Measurements from ENCODE around the gene FAM32A. TPM values are rescaled to one million over a fixed set of nuclear protein-coding genes. Genes with fewer than 3 reads are reported as not detected.
A peak's percentile ranks its signal among the peaks of the same experiment; 100 is the strongest.

Gene FAM32A
- polyA plus RNA-seq, 1 of the 3 experiments (the other 2 are of a cell fraction) = 156 TPM

GRCh38 chr19:16161840-16162239 lies 23.4 kb upstream of the FAM32A start:
- no peak overlapping the region for H3K9ac ChIP-seq
- 3% methylated on average over 3 of the region's 3 CpGs for WGBS (ENCODE audit: low lambda C conversion rate)
- H2AFZ ChIP-seq (ENCODE audit: low read depth) = no peak overlapping the region
- H3K27me3 ChIP-seq (ENCODE audit: insufficient read depth) = no peaks in the 10 kb centered on the region
- H3K36me3 ChIP-seq (replicated peaks in 1 of 2; ENCODE audit: control insufficient read depth in 1 of 2, insufficient read depth in 2 of 2, low read length in 1 of 2) = no peaks in the 10 kb centered on the region
- ChIA-PET POLR2A (no interaction called here), CTCF (interaction anchor here (0.6 to 1.4 kb wide), 3 partner anchors 20 to 98 kb away, joined by 3 to 6 read pairs (median 4); no protein-coding TSS in a partner anchor)
- DNase-seq = no peak
- no peaks in the 10 kb centered on the region for H3K79me2 ChIP-seq (ENCODE audit: insufficient read depth)
- 0 out of 2 replicates have a peak overlapping the region, but pooled peaks have one; percentile 55 for H3K4me2 ChIP-seq
- peaks cover 0 to 6% of the 10 kb centered on the region in 2 experiments; a peak in 1 of 4 replicates for H3K4me1 ChIP-seq (ENCODE audit: control insufficient read depth in 1 of 2, insufficient read depth in 2 of 2, low read depth in 1 of 2, low read length in 1 of 2)
- H3K4me3 ChIP-seq (ENCODE audit: low read depth in 2 of 2, low read length in 1 of 2) = no peak overlapping the region
- no peaks in the 10 kb centered on the region for H3K9me2 ChIP-seq
- TF ChIP-seq YY1 (IDR thresholded peaks at IDR 0.05; ENCODE audit: low read depth) (0 out of 2 replicates have a peak, but pooled peaks have one; percentile 28), POLR2AphosphoS5 (IDR thresholded peaks at IDR 0.05; ENCODE audit: low read depth, low read length) (no peak), RCOR1 (IDR thresholded peaks at IDR 0.05; ENCODE audit: low read length) (no peak), JUND (IDR thresholded peaks at IDR 0.05) (peak; percentile 65), FOSL2 (IDR thresholded peaks at IDR 0.05; ENCODE audit: borderline replicate concordance, low read depth) (peak; percentile 70; the same call in 1 of the 2 replicates), TCF12 (IDR thresholded peaks at IDR 0.05) (peak; percentile 42; the same call in 1 of the 2 replicates)
- TF ChIP-seq, protein P1, sequence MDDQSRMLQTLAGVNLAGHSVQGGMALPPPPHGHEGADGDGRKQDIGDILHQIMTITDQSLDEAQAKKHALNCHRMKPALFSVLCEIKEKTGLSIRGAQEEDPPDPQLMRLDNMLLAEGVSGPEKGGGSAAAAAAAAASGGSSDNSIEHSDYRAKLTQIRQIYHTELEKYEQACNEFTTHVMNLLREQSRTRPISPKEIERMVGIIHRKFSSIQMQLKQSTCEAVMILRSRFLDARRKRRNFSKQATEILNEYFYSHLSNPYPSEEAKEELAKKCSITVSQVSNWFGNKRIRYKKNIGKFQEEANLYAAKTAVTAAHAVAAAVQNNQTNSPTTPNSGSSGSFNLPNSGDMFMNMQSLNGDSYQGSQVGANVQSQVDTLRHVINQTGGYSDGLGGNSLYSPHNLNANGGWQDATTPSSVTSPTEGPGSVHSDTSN (IDR thresholded peaks at IDR 0.05) = peak; percentile 89
- H3K9me3 ChIP-seq = no peaks in the 10 kb centered on the region
- peaks cover 13% of the 10 kb centered on the region for H3F3A ChIP-seq (replicated peaks; ENCODE audit: insufficient read depth)
- H3K27ac ChIP-seq (ENCODE audit: low read depth in 2 of 2, low read length in 1 of 2) = peak overlapping the region in 1 of 2 experiments; percentile 55; a peak in 1 of 4 replicates
- no peaks in the 10 kb centered on the region for H4K20me1 ChIP-seq (ENCODE audit: insufficient read depth)

DNA sequence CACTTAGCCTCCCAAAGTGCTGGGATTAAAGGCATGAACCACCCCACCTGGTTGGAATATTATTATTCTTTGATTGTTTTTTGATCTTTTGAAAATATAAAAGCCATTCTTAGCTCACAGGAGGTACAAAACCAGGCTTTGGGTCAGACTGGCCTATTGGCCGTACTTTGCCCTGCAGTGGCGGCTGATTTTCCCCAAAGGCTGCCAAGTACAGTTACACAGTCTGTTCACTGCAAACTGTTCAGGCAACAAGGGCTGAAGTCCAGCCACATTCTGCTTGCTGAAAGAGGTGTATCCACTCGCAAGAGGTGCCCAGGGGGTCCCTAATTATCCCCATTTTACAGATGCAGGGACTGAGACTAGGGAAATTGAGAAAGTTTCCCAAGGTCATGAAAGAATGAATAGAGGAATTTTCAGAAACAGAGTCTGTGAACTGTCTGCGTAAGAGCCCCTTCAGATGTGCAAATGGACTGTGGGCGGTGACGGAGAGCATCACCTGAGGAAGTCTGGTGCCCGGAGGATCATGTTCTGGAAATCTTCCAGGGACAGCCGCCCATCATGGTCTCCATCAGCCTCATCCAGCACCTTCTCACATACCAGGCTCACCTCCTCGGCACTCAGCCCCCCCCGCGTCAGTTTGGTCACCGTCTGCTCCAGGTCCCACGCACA lies 20.9 kb upstream of the FAM32A start:
- no peak overlapping the region for H3K4me3 ChIP-seq (ENCODE audit: low read depth in 2 of 2, low read length in 1 of 2)
- DNase-seq = no peak
- 44% methylated on average over 12 of the region's 13 CpGs for WGBS (ENCODE audit: low lambda C conversion rate)
- H3K9me3 ChIP-seq = no peaks in the 10 kb centered on the region
- no peak for TF ChIP-seq RCOR1 (IDR thresholded peaks at IDR 0.05; ENCODE audit: low read length)
- no peak for TF ChIP-seq MAX (IDR thresholded peaks at IDR 0.05; ENCODE audit: low read depth)
- no peak for TF ChIP-seq GABPA (IDR thresholded peaks at IDR 0.05; ENCODE audit: low read depth)
- TF ChIP-seq, protein P2, sequence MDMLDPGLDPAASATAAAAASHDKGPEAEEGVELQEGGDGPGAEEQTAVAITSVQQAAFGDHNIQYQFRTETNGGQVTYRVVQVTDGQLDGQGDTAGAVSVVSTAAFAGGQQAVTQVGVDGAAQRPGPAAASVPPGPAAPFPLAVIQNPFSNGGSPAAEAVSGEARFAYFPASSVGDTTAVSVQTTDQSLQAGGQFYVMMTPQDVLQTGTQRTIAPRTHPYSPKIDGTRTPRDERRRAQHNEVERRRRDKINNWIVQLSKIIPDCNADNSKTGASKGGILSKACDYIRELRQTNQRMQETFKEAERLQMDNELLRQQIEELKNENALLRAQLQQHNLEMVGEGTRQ (IDR thresholded peaks at IDR 0.05; ENCODE audit: borderline replicate concordance, low read depth, low read length) = no peak
- no peak for TF ChIP-seq FOXJ3 (CRISPR knock-in tag; IDR thresholded peaks at IDR 0.05)
- no peak for TF ChIP-seq USF1 (IDR thresholded peaks at IDR 0.05; ENCODE audit: borderline replicate concordance, low read depth)
- no peak for TF ChIP-seq TCF12 (IDR thresholded peaks at IDR 0.05)
- TF ChIP-seq, protein P3, sequence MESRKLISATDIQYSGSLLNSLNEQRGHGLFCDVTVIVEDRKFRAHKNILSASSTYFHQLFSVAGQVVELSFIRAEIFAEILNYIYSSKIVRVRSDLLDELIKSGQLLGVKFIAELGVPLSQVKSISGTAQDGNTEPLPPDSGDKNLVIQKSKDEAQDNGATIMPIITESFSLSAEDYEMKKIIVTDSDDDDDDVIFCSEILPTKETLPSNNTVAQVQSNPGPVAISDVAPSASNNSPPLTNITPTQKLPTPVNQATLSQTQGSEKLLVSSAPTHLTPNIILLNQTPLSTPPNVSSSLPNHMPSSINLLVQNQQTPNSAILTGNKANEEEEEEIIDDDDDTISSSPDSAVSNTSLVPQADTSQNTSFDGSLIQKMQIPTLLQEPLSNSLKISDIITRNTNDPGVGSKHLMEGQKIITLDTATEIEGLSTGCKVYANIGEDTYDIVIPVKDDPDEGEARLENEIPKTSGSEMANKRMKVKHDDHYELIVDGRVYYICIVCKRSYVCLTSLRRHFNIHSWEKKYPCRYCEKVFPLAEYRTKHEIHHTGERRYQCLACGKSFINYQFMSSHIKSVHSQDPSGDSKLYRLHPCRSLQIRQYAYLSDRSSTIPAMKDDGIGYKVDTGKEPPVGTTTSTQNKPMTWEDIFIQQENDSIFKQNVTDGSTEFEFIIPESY (IDR thresholded peaks at IDR 0.05; ENCODE audit: borderline replicate concordance, low read depth) = no peak
- no peak for TF ChIP-seq TEAD4 (IDR thresholded peaks at IDR 0.05; ENCODE audit: borderline replicate concordance, insufficient read depth)
- TF ChIP-seq SIN3A (IDR thresholded peaks at IDR 0.05; ENCODE audit: borderline replicate concordance, low read depth, low read length) = no peak
- no peak for TF ChIP-seq GATA2 (CRISPR knock-in tag; IDR thresholded peaks at IDR 0.05)
- TF ChIP-seq, protein P4, sequence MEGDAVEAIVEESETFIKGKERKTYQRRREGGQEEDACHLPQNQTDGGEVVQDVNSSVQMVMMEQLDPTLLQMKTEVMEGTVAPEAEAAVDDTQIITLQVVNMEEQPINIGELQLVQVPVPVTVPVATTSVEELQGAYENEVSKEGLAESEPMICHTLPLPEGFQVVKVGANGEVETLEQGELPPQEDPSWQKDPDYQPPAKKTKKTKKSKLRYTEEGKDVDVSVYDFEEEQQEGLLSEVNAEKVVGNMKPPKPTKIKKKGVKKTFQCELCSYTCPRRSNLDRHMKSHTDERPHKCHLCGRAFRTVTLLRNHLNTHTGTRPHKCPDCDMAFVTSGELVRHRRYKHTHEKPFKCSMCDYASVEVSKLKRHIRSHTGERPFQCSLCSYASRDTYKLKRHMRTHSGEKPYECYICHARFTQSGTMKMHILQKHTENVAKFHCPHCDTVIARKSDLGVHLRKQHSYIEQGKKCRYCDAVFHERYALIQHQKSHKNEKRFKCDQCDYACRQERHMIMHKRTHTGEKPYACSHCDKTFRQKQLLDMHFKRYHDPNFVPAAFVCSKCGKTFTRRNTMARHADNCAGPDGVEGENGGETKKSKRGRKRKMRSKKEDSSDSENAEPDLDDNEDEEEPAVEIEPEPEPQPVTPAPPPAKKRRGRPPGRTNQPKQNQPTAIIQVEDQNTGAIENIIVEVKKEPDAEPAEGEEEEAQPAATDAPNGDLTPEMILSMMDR (IDR thresholded peaks at IDR 0.05) = no peak
- no peaks in the 10 kb centered on the region for H3K27me3 ChIP-seq (ENCODE audit: insufficient read depth)
- no peak overlapping the region for H3K9ac ChIP-seq
- ChIA-PET POLR2A (no interaction called here), CTCF (no interaction called here)
- H3K4me2 ChIP-seq = no peak overlapping the region
- no peaks in the 10 kb centered on the region for H3K79me2 ChIP-seq (ENCODE audit: insufficient read depth)
- no peak overlapping the region for H2AFZ ChIP-seq (ENCODE audit: low read depth)
- H3K27ac ChIP-seq (ENCODE audit: low read depth in 2 of 2, low read length in 1 of 2) = no peak overlapping the region
- peaks cover 0 to 6% of the 10 kb centered on the region in 2 experiments; a peak in 1 of 4 replicates for H3K4me1 ChIP-seq (ENCODE audit: control insufficient read depth in 1 of 2, insufficient read depth in 2 of 2, low read depth in 1 of 2, low read length in 1 of 2)
- no peaks in the 10 kb centered on the region for H3K36me3 ChIP-seq (replicated peaks in 1 of 2; ENCODE audit: control insufficient read depth in 1 of 2, insufficient read depth in 2 of 2, low read length in 1 of 2)
- H3F3A ChIP-seq (replicated peaks; ENCODE audit: insufficient read depth) = peaks cover 13% of the 10 kb centered on the region
- H4K20me1 ChIP-seq (ENCODE audit: insufficient read depth) = no peaks in the 10 kb centered on the region
- H3K9me2 ChIP-seq = no peaks in the 10 kb centered on the region

Measured in SK-N-SH (cell line).